CD4-positive, alpha-beta T cell (primary cell): ENCODE measurements around the gene NEK10. TPM values are rescaled to one million over a fixed set of nuclear protein-coding genes. Genes with fewer than 3 reads are reported as not detected.

Source experiments
- ATAC-seq: fragments of 200-7000 bp; cut with Tn5 transposase; one replicate; pipeline ENCODE4 v1.10.0; 2022; ENCODE audit warnings: mild to moderate bottlenecking; ENCODE audit not compliant: poor library complexity
- CTCF ChIA-PET: fragments of 350-600 bp; sonication (Branson Sonifier 250); formaldehyde crosslinking; loops from one replicate; lab custom pipeline; 2021; ENCODE audit warnings: antibody characterized with exemption, inconsistent platforms; lab: Charles Lee
- POLR2A ChIA-PET: fragments of 350-600 bp; sonication (Branson Sonifier 250); formaldehyde crosslinking; loops from one replicate; lab custom pipeline; 2021; ENCODE audit warnings: antibody characterized with exemption, inconsistent platforms; lab: Charles Lee
- DNase-seq, 14 experiments: peaks; one replicate each; pipeline ENCODE4 v3.0.0-alpha.2; 2013 to 2020; ENCODE audit warnings: mixed read lengths in 2 of 14
- H3K27ac ChIP-seq, 2 donors: one replicate each; pipeline versions ENCODE4 v1.5.1 to v1.7.0; 2013; ENCODE audit warnings: low read length in 2 of 2, low read depth in 1 of 2, mild to moderate bottlenecking in 1 of 2
- H3K27me3 ChIP-seq, 2 experiments: 1 replicate in 1 of 2; 2 replicates in 1 of 2; pipeline versions ENCODE4 v1.6.1 to v1.7.0; 2013; ENCODE audit warnings: low read length in 2 of 2, control low read depth in 1 of 2, mild to moderate bottlenecking in 1 of 2, moderate library complexity in 1 of 2; ENCODE audit not compliant: insufficient read depth in 2 of 2, control insufficient read depth in 1 of 2
- H3K36me3 ChIP-seq: one replicate; pipeline ENCODE4 v1.6.1; 2013; ENCODE audit warnings: low read length, control low read depth; ENCODE audit not compliant: insufficient read depth
- H3K4me1 ChIP-seq: one replicate; pipeline ENCODE4 v1.6.1; 2013; ENCODE audit warnings: low read length, control low read depth; ENCODE audit not compliant: insufficient read depth
- H3K4me3 ChIP-seq: one replicate; pipeline ENCODE4 v1.5.1; 2013; ENCODE audit warnings: mild to moderate bottlenecking, low read length, moderate library complexity
- H3K9me3 ChIP-seq, 2 experiments: 1 replicate in 1 of 2; 2 replicates in 1 of 2; pipeline versions ENCODE4 v1.6.1 to v1.7.0; 2013; ENCODE audit warnings: low read length in 2 of 2, mild to moderate bottlenecking in 2 of 2, control low read depth in 1 of 2, moderate library complexity in 1 of 2; ENCODE audit not compliant: control insufficient read depth in 1 of 2, insufficient read depth in 1 of 2
- H3K27ac Mint-ChIP-seq: one replicate; pipeline ENCODE4 v1.8.0; 2020; ENCODE audit warnings: mixed read lengths
- H3K27me3 Mint-ChIP-seq: one replicate; pipeline ENCODE4 v1.8.0; 2021; ENCODE audit warnings: mixed read lengths
- H3K36me3 Mint-ChIP-seq: one replicate; pipeline ENCODE4 v1.8.0; 2021; ENCODE audit warnings: low read depth, mixed read lengths
- H3K4me1 Mint-ChIP-seq: one replicate; pipeline ENCODE4 v1.8.0; 2021; ENCODE audit warnings: low read depth, mixed read lengths
- H3K4me3 Mint-ChIP-seq: one replicate; pipeline ENCODE4 v1.8.0; 2020; ENCODE audit warnings: mild to moderate bottlenecking, mixed read lengths
- H3K9me3 Mint-ChIP-seq: one replicate; pipeline ENCODE4 v1.8.0; 2020; ENCODE audit warnings: mixed read lengths
- CTCF ChIP-seq: fragments of 200-600 bp; IDR thresholded peaks from one replicate; pipeline ENCODE4 v1.8.0; 2022; ENCODE audit warnings: antibody characterized with exemption, mild to moderate bottlenecking
- intact Hi-C, 2 experiments: fragments of 100-400 bp; cut with DNase I in 1 of 2; cut with micrococcal nuclease in 1 of 2; formaldehyde crosslinking; loops; one replicate each; pipeline versions ENCODE4 v1.15.1 to v1.9.0; 2023 to 2025; cut with DNase I, micrococcal nuclease
- total RNA-seq, 174 experiments: library from RNA in 2 of 174; stranded (reverse) in 2 of 174; gene quantifications; one replicate each; pipeline ENCODE4 v1.2.3 and lab custom pipeline; 2021 to 2026

NEK10 gene
- total RNA-seq, 2 experiments from 2014 or later = 0.61 to 0.77 TPM

DNA sequence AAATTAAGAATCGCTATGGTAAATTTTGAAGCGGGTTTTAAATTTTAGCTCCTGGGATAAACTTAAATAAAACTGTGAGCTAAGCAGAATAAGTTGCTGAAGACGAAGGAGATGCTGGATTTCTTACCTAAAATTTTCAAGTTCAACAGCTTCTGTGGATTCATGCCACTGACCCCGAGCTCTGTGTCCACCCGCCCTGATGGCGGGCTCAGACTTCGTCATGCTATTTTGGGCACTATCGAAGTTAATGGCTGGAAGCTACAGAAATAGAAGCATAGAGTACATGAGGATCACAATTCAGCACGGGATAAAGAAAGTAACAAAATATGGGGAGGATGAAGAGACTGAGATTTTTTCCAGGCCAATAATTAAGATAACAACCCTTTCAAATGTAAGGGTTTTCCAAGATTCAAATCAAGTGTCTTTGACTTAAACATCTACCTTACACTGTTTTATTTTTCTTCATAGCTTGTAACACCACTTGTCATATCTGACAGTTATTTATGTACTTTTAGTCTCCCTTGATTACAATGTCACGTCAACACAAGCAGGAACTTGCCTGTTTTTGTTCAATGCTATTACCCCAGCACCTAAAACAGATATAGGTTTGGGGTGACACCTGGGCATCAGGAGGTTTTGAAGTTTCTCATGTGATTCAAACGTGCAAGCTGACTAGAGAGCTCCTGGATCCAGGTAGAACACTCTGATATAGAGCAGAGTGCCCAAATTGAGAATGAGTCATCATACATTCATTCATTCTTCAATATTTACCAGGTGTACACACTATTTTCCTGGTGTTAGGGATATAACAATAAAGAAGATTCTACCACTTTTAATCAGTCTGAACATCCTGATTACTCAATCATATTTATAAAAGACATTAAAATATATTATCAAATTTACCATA, 23.0 kb downstream of the NEK10 start:
- TF ChIP-seq CTCF = no peak
- intact Hi-C loops = no loop called here
- Mint-ChIP-seq H3K4me1 (peaks cover 5% of the 10 kb centered on the region), H3K36me3 (no peaks in the 10 kb centered on the region), H3K4me3 (no peak overlapping the region), H3K27me3 (no peaks in the 10 kb centered on the region), H3K27ac (no peak overlapping the region), H3K9me3 (no peaks in the 10 kb centered on the region)
- DNase-seq (no peak), ATAC-seq (no peak)
- Histone ChIP-seq H3K9me3 (no peaks in the 10 kb centered on the region), H3K27me3 (no peaks in the 10 kb centered on the region), H3K4me1 (peaks cover 6% of the 10 kb centered on the region), H3K27ac (no peak overlapping the region), H3K36me3 (no peaks in the 10 kb centered on the region), H3K4me3 (no peak overlapping the region)
- POLR2A ChIA-PET = interaction anchor here (1.1 kb wide), 1 partner anchor 9 kb away, joined by 4 read pairs; no protein-coding TSS in a partner anchor
- CTCF ChIA-PET = interaction anchor here (0.9 to 1.0 kb wide), 2 partner anchors 12 to 21 kb away, joined by 3 read pairs; no protein-coding TSS in a partner anchor

GRCh38 chr3:27345493-27345892, 23.7 kb downstream of the NEK10 start:
- no peak for TF ChIP-seq CTCF
- H3K9me3 Mint-ChIP-seq = no peaks in the 10 kb centered on the region
- intact Hi-C loops = no loop called here
- DNase-seq = peak in 3 of 14 experiments; percentile 39 to 53 (median 48)
- H3K27ac Mint-ChIP-seq = no peak overlapping the region
- H3K36me3 Mint-ChIP-seq = no peaks in the 10 kb centered on the region
- ChIA-PET POLR2A (interaction anchor here (1.1 kb wide), 1 partner anchor 9 kb away, joined by 4 read pairs; no protein-coding TSS in a partner anchor), CTCF (interaction anchor here (1.0 to 2.5 kb wide), 2 partner anchors 13 to 21 kb away, joined by 3 to 10 read pairs; no protein-coding TSS in a partner anchor)
- H3K27me3 Mint-ChIP-seq = no peaks in the 10 kb centered on the region
- peaks cover 6% of the 10 kb centered on the region for H3K4me1 ChIP-seq
- H3K36me3 ChIP-seq = no peaks in the 10 kb centered on the region
- H3K9me3 ChIP-seq = no peaks in the 10 kb centered on the region
- no peak overlapping the region for H3K4me3 ChIP-seq
- peaks cover 5% of the 10 kb centered on the region for H3K4me1 Mint-ChIP-seq
- H3K27me3 ChIP-seq = no peaks in the 10 kb centered on the region
- ATAC-seq = peak; percentile 56
- H3K27ac ChIP-seq = no peak overlapping the region
- no peak overlapping the region for H3K4me3 Mint-ChIP-seq

DNA sequence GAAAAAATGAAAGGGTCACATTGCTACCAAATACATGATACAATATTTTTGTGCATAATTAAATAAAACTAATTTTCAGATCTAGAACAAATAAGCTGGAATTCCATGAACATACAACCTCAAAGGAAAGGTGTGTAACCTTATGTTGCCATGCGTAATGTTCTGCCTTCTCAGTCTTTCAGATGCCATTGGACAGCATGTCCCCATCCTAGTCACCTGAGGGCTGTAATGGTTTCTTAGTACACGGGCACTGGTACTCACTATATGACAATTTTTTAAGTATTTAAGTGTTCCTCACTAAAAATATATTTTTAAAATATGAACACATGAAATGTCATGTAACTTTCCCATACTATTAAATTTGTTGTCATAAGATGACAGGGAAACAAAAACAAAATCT, 24.1 kb downstream of the NEK10 start:
- peaks cover 5% of the 10 kb centered on the region for H3K4me1 Mint-ChIP-seq
- no peaks in the 10 kb centered on the region for H3K36me3 Mint-ChIP-seq
- DNase-seq = no peak
- no peak for ATAC-seq
- Histone ChIP-seq H3K27ac (no peak overlapping the region), H3K27me3 (no peaks in the 10 kb centered on the region), H3K36me3 (no peaks in the 10 kb centered on the region), H3K4me1 (peaks cover 6% of the 10 kb centered on the region), H3K4me3 (no peak overlapping the region), H3K9me3 (no peaks in the 10 kb centered on the region)
- no peak overlapping the region for H3K27ac Mint-ChIP-seq
- ChIA-PET CTCF (interaction anchor here (2.5 kb wide), 1 partner anchor 13 kb away, joined by 10 read pairs; no protein-coding TSS in a partner anchor), POLR2A (no interaction called here)
- no peaks in the 10 kb centered on the region for H3K27me3 Mint-ChIP-seq
- no peak overlapping the region for H3K4me3 Mint-ChIP-seq
- no peak for TF ChIP-seq CTCF
- intact Hi-C loops = no loop called here
- no peaks in the 10 kb centered on the region for H3K9me3 Mint-ChIP-seq
